Testis (tissue), 3 donors: ENCODE results near the gene C2CD5. TPM values are rescaled to one million over a fixed set of nuclear protein-coding genes. Genes with fewer than 3 reads are reported as not detected.

Experiments used
- DNase-seq: peaks from one replicate; pipeline ENCODE4 v3.0.0-alpha.2; 2019
- H3K27ac ChIP-seq, 2 donors: fragments of 200-600 bp; sonication (generic); one replicate each; pipeline ENCODE4 v1.5.1; 2019
- H3K27me3 ChIP-seq: fragments of 200-600 bp; sonication (generic); one replicate; pipeline ENCODE4 v1.5.1; 2019
- H3K36me3 ChIP-seq: fragments of 200-600 bp; sonication (generic); one replicate; pipeline ENCODE4 v1.5.1; 2017; ENCODE audit warnings: low read depth; ENCODE audit errors: missing control alignments
- H3K4me1 ChIP-seq: fragments of 200-600 bp; sonication (generic); one replicate; pipeline ENCODE4 v1.5.1; 2019
- H3K4me3 ChIP-seq, 2 donors: fragments of 200-600 bp; sonication (generic); one replicate each; pipeline ENCODE4 v1.5.1; 2017 to 2019
- H3K9me3 ChIP-seq: fragments of 200-600 bp; sonication (generic); one replicate; pipeline ENCODE4 v1.5.1; 2017
- CTCF ChIP-seq, 3 experiments: fragments of 450-650 bp in 2 of 3; fragments of 200-600 bp in 1 of 3; sonication (generic) in 1 of 3; IDR thresholded peaks; one replicate each; pipeline ENCODE4 v1.5.1; 2016 to 2019; ENCODE audit warnings: antibody characterized with exemption in 3 of 3, mild to moderate bottlenecking in 2 of 3, moderate library complexity in 1 of 3
- POLR2A ChIP-seq: fragments of 450-650 bp; IDR thresholded peaks from one replicate; pipeline ENCODE4 v1.6.1; 2017; ENCODE audit warnings: antibody characterized with exemption, mild to moderate bottlenecking, moderate library complexity
- WGBS, 2 donors: methylation state at CpG; one replicate each; pipeline ENCODE4 v1.1.5; 2018; 5-methylcytosine and 5-hydroxymethylcytosine counted together
- intact Hi-C: fragments of 100-400 bp; cut with DNase I; formaldehyde crosslinking; loops from one replicate; pipeline ENCODE4 v1.15.1; 2023; ENCODE audit warnings: low total_unique reads
- polyA plus RNA-seq: library from polyadenylated mRNA; stranded (reverse); fragments of 350-450 nt; fragmentation: Illumina TruSeq; extraction: RNeasy Lipid Tissue Mini Kit (QIAGEN cat#74804); gene quantifications from one replicate; pipeline ENCODE4 v1.2.3, GENCODE V29; 2014; ENCODE audit warnings: low read depth, low replicate concordance; ENCODE audit not compliant: insufficient read depth
- total RNA-seq, 2 donors: library from RNA; depleted of rRNA; stranded (reverse); fragments of >200 nt; gene quantifications; one replicate each; pipeline ENCODE4 v1.2.3, GENCODE V29; 2016

C2CD5 gene
- total and polyA plus RNA-seq, 3 donors from 2014 or later = 34.9 to 58.3 (median 42.7) TPM

DNA sequence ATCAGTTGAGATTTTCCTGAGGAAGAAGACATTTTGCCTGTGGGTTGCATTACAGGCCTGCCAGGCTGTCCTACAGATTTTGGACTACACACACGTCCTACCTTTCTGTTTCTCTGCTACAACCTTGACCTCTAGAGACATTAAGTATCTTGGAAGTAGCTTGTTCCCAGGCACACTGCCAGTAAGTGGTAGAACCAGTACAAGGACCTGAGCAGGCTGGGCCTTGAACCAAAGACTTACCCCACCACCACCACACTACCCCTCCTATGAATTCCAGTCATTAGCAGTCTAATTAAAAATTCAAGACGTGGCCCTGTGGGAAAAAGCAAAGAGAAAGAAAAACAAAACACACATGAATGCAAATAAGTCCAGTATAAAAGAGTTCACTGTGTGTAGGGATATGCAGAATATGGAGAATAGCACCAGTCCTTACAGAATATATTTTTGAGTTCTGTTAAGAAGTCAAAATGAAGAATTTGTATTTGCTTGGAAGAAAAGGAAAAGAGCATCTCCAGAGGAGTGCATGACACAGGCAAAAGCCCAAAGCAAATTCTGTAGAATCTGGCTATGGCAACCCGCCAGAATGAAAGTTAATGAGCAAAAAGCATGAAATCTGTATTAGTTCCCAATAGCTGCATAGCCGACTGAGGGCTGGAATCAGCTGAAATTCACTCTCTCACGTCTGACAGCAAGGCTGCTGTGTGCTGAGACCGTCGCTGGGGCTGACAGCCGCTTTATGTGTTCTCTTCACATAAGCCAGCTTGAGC is 135.5 kb downstream of the C2CD5 start:
- peaks cover 6% of the 10 kb centered on the region for H3K4me1 ChIP-seq
- no peak overlapping the region for H3K27ac ChIP-seq
- 18 to 28% methylated on average over 8 of the region's 8 CpGs for WGBS, 2 donors
- peak; percentile 25 for DNase-seq
- H3K27me3 ChIP-seq = no peaks in the 10 kb centered on the region
- H3K9me3 ChIP-seq = no peaks in the 10 kb centered on the region
- intact Hi-C loops = no loop called here
- no peak overlapping the region for H3K4me3 ChIP-seq
- no peaks in the 10 kb centered on the region for H3K36me3 ChIP-seq
- no peak for TF ChIP-seq CTCF (IDR thresholded peaks at IDR 0.05)
- TF ChIP-seq POLR2A = no peak

- intact Hi-C loops = no loop called here
- no peaks in the 10 kb centered on the region for H3K36me3 ChIP-seq
- H3K27me3 ChIP-seq = no peaks in the 10 kb centered on the region
- H3K9me3 ChIP-seq = no peaks in the 10 kb centered on the region
- peaks cover 6% of the 10 kb centered on the region for H3K4me1 ChIP-seq
- H3K27ac ChIP-seq = no peak overlapping the region
- no peak overlapping the region for H3K4me3 ChIP-seq
- DNase-seq = no peak
- 84 to 92% methylated on average over 3 of the region's 3 CpGs for WGBS, 2 donors
- TF ChIP-seq POLR2A = no peak
- TF ChIP-seq CTCF (IDR thresholded peaks at IDR 0.05) = no peak
Observed at GRCh38 chr12:22407397-22407796, 136.9 kb downstream of the C2CD5 start.

GRCh38 chr12:22406627-22407026 is 137.7 kb downstream of the C2CD5 start:
- no peaks in the 10 kb centered on the region for H3K27me3 ChIP-seq
- H3K4me3 ChIP-seq = no peak overlapping the region
- no peaks in the 10 kb centered on the region for H3K9me3 ChIP-seq
- intact Hi-C loops = no loop called here
- no peak for DNase-seq
- 86 to 94% methylated on average over 1 of the region's 1 CpG for WGBS, 2 donors
- H3K27ac ChIP-seq = no peak overlapping the region
- peaks cover 6% of the 10 kb centered on the region for H3K4me1 ChIP-seq
- no peaks in the 10 kb centered on the region for H3K36me3 ChIP-seq
- TF ChIP-seq POLR2A (no peak), CTCF (IDR thresholded peaks at IDR 0.05) (no peak)

GRCh38 chr12:22399464-22400180 is 144.7 kb downstream of the C2CD5 start:
- no peaks in the 10 kb centered on the region for H3K9me3 ChIP-seq
- intact Hi-C loops = no loop called here
- no peak overlapping the region for H3K27ac ChIP-seq
- no peak overlapping the region for H3K4me3 ChIP-seq
- TF ChIP-seq POLR2A = no peak
- no peak for TF ChIP-seq CTCF (IDR thresholded peaks at IDR 0.05)
- 78 to 81% methylated on average over 4 of the region's 4 CpGs for WGBS, 2 donors
- H3K4me1 ChIP-seq = no peaks in the 10 kb centered on the region
- DNase-seq = no peak
- H3K36me3 ChIP-seq = no peaks in the 10 kb centered on the region
- H3K27me3 ChIP-seq = no peaks in the 10 kb centered on the region

Other genes starting within 250 kb of the C2CD5 start
- gene ST8SIA1, start 209.8 kb downstream of the C2CD5 start, total RNA-seq = 10 to 100 TPM; 12.0 to 13.6 TPM
- 6.5 TPM for gene ST8SIA1, start 209.8 kb downstream of the C2CD5 start, polyA plus RNA-seq
- gene ETNK1, start 80.6 kb upstream of the C2CD5 start, total RNA-seq = 10 to 100 TPM; 61.3 to 81.4 TPM
- gene ETNK1, start 80.6 kb upstream of the C2CD5 start, polyA plus RNA-seq = 66.7 TPM